Measurements from ENCODE around the gene PMAIP1. TPM values are rescaled to one million over a fixed set of nuclear protein-coding genes. Genes with fewer than 3 reads are reported as not detected.

PMAIP1 gene
- total and polyA plus RNA-seq, 9 donors = 0.30 to 11.8 (median 0.73) TPM; not detected in 1

DNA sequence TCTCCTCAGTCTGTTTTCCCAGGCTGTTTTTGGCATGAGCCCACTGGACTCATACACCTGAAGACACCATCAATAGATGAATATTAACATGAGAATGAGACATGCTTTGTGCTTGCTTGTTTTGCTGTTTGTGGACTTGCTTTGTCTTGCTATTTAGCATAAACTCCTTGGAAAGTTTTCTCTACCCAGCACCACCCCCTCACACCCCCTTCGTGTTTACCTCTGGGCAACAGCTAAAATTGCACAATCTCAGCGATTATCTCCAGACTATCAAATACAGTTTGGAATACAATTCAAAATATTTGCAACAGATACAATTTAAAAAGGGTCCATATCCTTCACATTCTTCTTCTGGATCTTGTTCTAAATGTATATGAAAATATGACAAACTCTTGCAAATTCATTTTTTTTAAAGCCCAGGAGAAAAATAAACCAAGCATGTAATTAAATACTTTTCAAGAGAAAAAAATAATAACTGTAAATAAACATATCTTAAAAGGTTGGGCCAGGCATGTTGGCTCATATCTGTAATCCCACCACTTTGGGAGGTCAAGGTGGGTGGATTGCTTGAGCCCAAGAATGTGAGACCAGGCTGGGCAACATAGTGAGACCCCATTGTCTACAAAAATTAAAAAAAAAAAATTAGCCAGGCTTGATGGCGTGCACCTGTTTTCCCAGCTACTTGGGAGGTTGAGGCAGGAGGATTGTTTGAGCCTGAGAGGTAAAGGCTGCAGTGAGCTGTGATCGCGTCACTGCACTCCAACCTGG, 32.3 kb upstream of the PMAIP1 start:
- no peaks in the 10 kb centered on the region for H3K27me3 ChIP-seq
- TF ChIP-seq POLR2A (IDR thresholded peaks at IDR 0.05) (no peak), EP300 (IDR thresholded peaks at IDR 0.05) (no peak)
- TF ChIP-seq, protein P1, sequence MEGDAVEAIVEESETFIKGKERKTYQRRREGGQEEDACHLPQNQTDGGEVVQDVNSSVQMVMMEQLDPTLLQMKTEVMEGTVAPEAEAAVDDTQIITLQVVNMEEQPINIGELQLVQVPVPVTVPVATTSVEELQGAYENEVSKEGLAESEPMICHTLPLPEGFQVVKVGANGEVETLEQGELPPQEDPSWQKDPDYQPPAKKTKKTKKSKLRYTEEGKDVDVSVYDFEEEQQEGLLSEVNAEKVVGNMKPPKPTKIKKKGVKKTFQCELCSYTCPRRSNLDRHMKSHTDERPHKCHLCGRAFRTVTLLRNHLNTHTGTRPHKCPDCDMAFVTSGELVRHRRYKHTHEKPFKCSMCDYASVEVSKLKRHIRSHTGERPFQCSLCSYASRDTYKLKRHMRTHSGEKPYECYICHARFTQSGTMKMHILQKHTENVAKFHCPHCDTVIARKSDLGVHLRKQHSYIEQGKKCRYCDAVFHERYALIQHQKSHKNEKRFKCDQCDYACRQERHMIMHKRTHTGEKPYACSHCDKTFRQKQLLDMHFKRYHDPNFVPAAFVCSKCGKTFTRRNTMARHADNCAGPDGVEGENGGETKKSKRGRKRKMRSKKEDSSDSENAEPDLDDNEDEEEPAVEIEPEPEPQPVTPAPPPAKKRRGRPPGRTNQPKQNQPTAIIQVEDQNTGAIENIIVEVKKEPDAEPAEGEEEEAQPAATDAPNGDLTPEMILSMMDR (IDR thresholded peaks at IDR 0.05) = no peak
- WGBS, 3 donors = 59 to 66% (median 61%) methylated on average over 5 of the region's 5 CpGs
- DNase-seq = no peak
- H3K9me3 ChIP-seq = no peaks in the 10 kb centered on the region
- intact Hi-C loops (cut with DNase I) = no loop called here
- H3K36me3 ChIP-seq = no peaks in the 10 kb centered on the region
- H3K4me1 ChIP-seq (ENCODE audit: insufficient read depth) = no peaks in the 10 kb centered on the region
- no peak overlapping the region for H3K4me3 ChIP-seq
- no peak overlapping the region for H3K27ac ChIP-seq

DNA sequence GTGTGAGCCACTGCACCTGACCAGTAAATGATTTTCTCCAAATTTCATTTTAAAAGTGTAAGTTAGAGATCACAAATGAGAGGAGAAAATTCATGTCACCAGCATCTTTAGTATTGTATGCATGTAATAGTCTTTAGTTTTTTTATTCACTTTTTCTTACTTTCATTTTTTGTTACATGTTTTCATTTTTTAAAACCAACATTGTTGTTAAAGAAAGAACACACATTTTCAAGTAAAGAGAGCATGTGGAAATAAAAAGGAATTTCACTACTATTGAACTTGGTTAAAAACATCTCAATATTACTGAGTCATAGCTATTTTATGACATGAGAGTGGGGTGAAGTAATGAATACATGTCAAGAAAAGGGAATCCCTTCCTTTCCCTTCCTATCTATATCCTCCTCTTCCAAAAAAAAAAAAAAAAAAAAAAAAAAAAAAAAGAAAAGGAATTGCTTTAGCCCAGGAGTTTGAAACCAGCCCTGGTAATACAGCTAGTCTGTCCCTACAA, 29.1 kb upstream of the PMAIP1 start:
- intact Hi-C loops (cut with DNase I) = no loop called here
- Histone ChIP-seq H3K4me1 (ENCODE audit: insufficient read depth) (no peaks in the 10 kb centered on the region), H3K36me3 (no peaks in the 10 kb centered on the region), H3K27ac (no peak overlapping the region), H3K27me3 (no peaks in the 10 kb centered on the region), H3K4me3 (no peak overlapping the region), H3K9me3 (no peaks in the 10 kb centered on the region)
- DNase-seq = no peak
- TF ChIP-seq POLR2A (IDR thresholded peaks at IDR 0.05) = no peak
- TF ChIP-seq EP300 (IDR thresholded peaks at IDR 0.05) = no peak
- TF ChIP-seq, protein P1 (IDR thresholded peaks at IDR 0.05) = no peak

- intact Hi-C loops (cut with DNase I) = no loop called here
- WGBS, 3 donors = 39 to 55% (median 51%) methylated on average over 10 of the region's 10 CpGs
Observed at GRCh38 chr18:59871711-59872362, 28.0 kb upstream of the PMAIP1 start.

GRCh38 chr18:59873641-59874040, 26.2 kb upstream of the PMAIP1 start:
- Histone ChIP-seq H3K4me1 (ENCODE audit: insufficient read depth) (no peaks in the 10 kb centered on the region), H3K9me3 (no peaks in the 10 kb centered on the region), H3K4me3 (no peak overlapping the region), H3K27me3 (no peaks in the 10 kb centered on the region), H3K27ac (no peak overlapping the region), H3K36me3 (no peaks in the 10 kb centered on the region)
- intact Hi-C loops (cut with DNase I) = no loop called here
- no peak for TF ChIP-seq POLR2A (IDR thresholded peaks at IDR 0.05)
- TF ChIP-seq, protein P1 (IDR thresholded peaks at IDR 0.05) = no peak
- no peak for TF ChIP-seq EP300 (IDR thresholded peaks at IDR 0.05)
- WGBS, 3 donors = 35 to 51% (median 45%) methylated on average over 2 of the region's 2 CpGs
- DNase-seq = no peak

More at GRCh38 chr18:59871711-59872362, 28.0 kb upstream of the PMAIP1 start:
- TF ChIP-seq EP300 (IDR thresholded peaks at IDR 0.05) (no peak), POLR2A (IDR thresholded peaks at IDR 0.05) (no peak)
- TF ChIP-seq, protein P1 (IDR thresholded peaks at IDR 0.05) = no peak
- no peaks in the 10 kb centered on the region for H3K27me3 ChIP-seq
- no peaks in the 10 kb centered on the region for H3K36me3 ChIP-seq
- H3K9me3 ChIP-seq = no peaks in the 10 kb centered on the region
- no peak overlapping the region for H3K27ac ChIP-seq
- H3K4me1 ChIP-seq (ENCODE audit: insufficient read depth) = no peaks in the 10 kb centered on the region
- no peak for DNase-seq
- no peak overlapping the region for H3K4me3 ChIP-seq
